NCI-H2081 (cell line): Measurements from ENCODE around the gene TBL1XR1.
"Not testable (repeated sequence)": the region's sequence is repeated elsewhere in the genome, so short reads cannot be mapped to it uniquely, and the experiment has no call there.

Source experiments
- DNase-seq, 2 experiments: peaks; one replicate each; lab custom pipeline; 2025; lab: John Stamatoyannopoulos, UW

Gene TBL1XR1

GRCh38 chr3:177141899-177142646, 55.2 kb downstream of the TBL1XR1 start:
- no peak for DNase-seq

- no peak for DNase-seq
These were observed 55.8 kb downstream of the TBL1XR1 start for GRCh38 chr3:177141471-177141870.

GRCh38 chr3:177139220-177139619, 58.1 kb downstream of the TBL1XR1 start:
- not testable (repeated sequence) for DNase-seq

GRCh38 chr3:177137774-177138705, 59.2 kb downstream of the TBL1XR1 start:
- DNase-seq: no peak

- DNase-seq: no peak
These were observed 60.5 kb downstream of the TBL1XR1 start for GRCh38 chr3:177136741-177137140.

GRCh38 chr3:177135841-177136492, 61.3 kb downstream of the TBL1XR1 start:
- no peak for DNase-seq

GRCh38 chr3:177134816-177135210, 62.5 kb downstream of the TBL1XR1 start:
- no peak for DNase-seq

- DNase-seq: no peak
These were observed 63.1 kb downstream of the TBL1XR1 start for GRCh38 chr3:177133860-177134815.

- DNase-seq: no peak
These were observed 65.2 kb downstream of the TBL1XR1 start for GRCh38 chr3:177131927-177132636.

GRCh38 chr3:177127008-177127407, 70.3 kb downstream of the TBL1XR1 start:
- DNase-seq: no peak

- DNase-seq: no peak
These were observed 71.1 kb downstream of the TBL1XR1 start for GRCh38 chr3:177126015-177126773.

GRCh38 chr3:177124882-177125281, 72.4 kb downstream of the TBL1XR1 start:
- no peak for DNase-seq

- DNase-seq: no peak
These were observed 73.5 kb downstream of the TBL1XR1 start for GRCh38 chr3:177123822-177124221.

GRCh38 chr3:177122183-177122856, 75.0 kb downstream of the TBL1XR1 start:
- DNase-seq: no peak

GRCh38 chr3:177119829-177120228, 77.5 kb downstream of the TBL1XR1 start:
- DNase-seq: no peak

GRCh38 chr3:177114253-177114652, 83.0 kb downstream of the TBL1XR1 start:
- no peak for DNase-seq

GRCh38 chr3:177111541-177111949, 85.7 kb downstream of the TBL1XR1 start:
- no peak for DNase-seq

- DNase-seq: no peak
These were observed 86.4 kb downstream of the TBL1XR1 start for GRCh38 chr3:177110895-177111294.

- DNase-seq: no peak
These were observed 86.9 kb downstream of the TBL1XR1 start for GRCh38 chr3:177110386-177110785.
